Hepatocyte (in vitro differentiated cells): ENCODE results near the gene GPD1. TPM values are rescaled to one million over a fixed set of nuclear protein-coding genes. Genes with fewer than 3 reads are reported as not detected.

Experiments used
- DNase-seq: peaks from one replicate; pipeline ENCODE4 v3.0.0-alpha.2; 2016; ENCODE audit warnings: low spot score
- H2AFZ ChIP-seq: fragments of 200-600 bp; sonication (generic); 2 replicates; pipeline ENCODE4 v1.6.0; 2016; ENCODE audit warnings: antibody characterized with exemption, mild to moderate bottlenecking
- H3K27ac ChIP-seq: fragments of 200-600 bp; sonication (generic); 2 replicates; pipeline ENCODE4 v1.5.1; 2016; ENCODE audit warnings: mild to moderate bottlenecking
- H3K27me3 ChIP-seq: fragments of 200-600 bp; sonication (generic); 2 replicates; pipeline ENCODE4 v1.6.1; 2016
- H3K36me3 ChIP-seq: fragments of 200-600 bp; sonication (generic); replicated peaks from 2 replicates; pipeline ENCODE4 v1.5.1; 2016; ENCODE audit warnings: low read depth; ENCODE audit not compliant: insufficient read depth
- H3K4me1 ChIP-seq: fragments of 200-600 bp; sonication (generic); 2 replicates; pipeline ENCODE4 v1.5.1; 2016; ENCODE audit warnings: mild to moderate bottlenecking, moderate library complexity; ENCODE audit not compliant: insufficient read depth
- H3K4me2 ChIP-seq: fragments of 200-600 bp; sonication (generic); 2 replicates; pipeline ENCODE4 v1.6.0; 2016
- H3K4me3 ChIP-seq: fragments of 200-600 bp; sonication (generic); 2 replicates; pipeline ENCODE4 v1.5.1; 2016; ENCODE audit warnings: mild to moderate bottlenecking
- H3K79me2 ChIP-seq: fragments of 200-600 bp; sonication (generic); 2 replicates; pipeline ENCODE4 v1.6.0; 2017; ENCODE audit warnings: mild to moderate bottlenecking
- H3K9me2 ChIP-seq: fragments of 200-600 bp; sonication (generic); replicated peaks from 2 replicates; pipeline ENCODE4 v1.6.0; 2017; ENCODE audit warnings: mild to moderate bottlenecking; ENCODE audit not compliant: insufficient read depth
- H3K9me3 ChIP-seq: fragments of 200-600 bp; sonication (generic); 2 replicates; pipeline ENCODE4 v1.5.1; 2016; ENCODE audit warnings: low read depth, mild to moderate bottlenecking
- H4K20me1 ChIP-seq: fragments of 200-600 bp; sonication (generic); 2 replicates; pipeline ENCODE4 v1.6.0; 2016; ENCODE audit warnings: mild to moderate bottlenecking; ENCODE audit not compliant: insufficient read depth, poor library complexity, severe bottlenecking
- EZH2 ChIP-seq: fragments of 200-600 bp; sonication (generic); IDR thresholded peaks from 2 replicates; pipeline ENCODE4 v1.6.1; 2016; ENCODE audit warnings: antibody characterized with exemption, mild to moderate bottlenecking, borderline replicate concordance
- EZH2phosphoT487 ChIP-seq: fragments of 200-600 bp; sonication (generic); IDR thresholded peaks from one replicate; pipeline ENCODE4 v1.6.1; 2018; ENCODE audit warnings: antibody characterized with exemption, mild to moderate bottlenecking, low read depth, moderate library complexity; ENCODE audit not compliant: unreplicated experiment, severe bottlenecking
- WGBS: methylation state at CpG from one replicate; pipeline ENCODE4 v1.1.6; 2016; ENCODE audit warnings: low lambda C conversion rate; ENCODE audit errors: missing lambda C conversion rate; 5-methylcytosine and 5-hydroxymethylcytosine counted together
- polyA plus RNA-seq: library from polyadenylated mRNA; unstranded; fragments of >200 nt; fragmentation: Nextera tagmentation; extraction: Ambion mirVana; gene quantifications from 2 replicates; pipeline ENCODE4 v1.2.1, GENCODE V29; 2016
- total RNA-seq: library from RNA; depleted of rRNA; stranded (reverse); fragments of >200 nt; gene quantifications from 2 replicates; pipeline ENCODE4 v1.2.3, GENCODE V29; 2014
- TF ChIP-seq, protein P1 (sequence below): fragments of 200-600 bp; sonication (generic); IDR thresholded peaks from 2 replicates; pipeline ENCODE4 v1.5.1; 2016; ENCODE audit warnings: antibody characterized with exemption, mild to moderate bottlenecking; ENCODE audit not compliant: poor library complexity

Gene GPD1
- total and polyA plus RNA-seq, 2 experiments from 2014 or later, result 30.6 to 64.1 TPM

DNA sequence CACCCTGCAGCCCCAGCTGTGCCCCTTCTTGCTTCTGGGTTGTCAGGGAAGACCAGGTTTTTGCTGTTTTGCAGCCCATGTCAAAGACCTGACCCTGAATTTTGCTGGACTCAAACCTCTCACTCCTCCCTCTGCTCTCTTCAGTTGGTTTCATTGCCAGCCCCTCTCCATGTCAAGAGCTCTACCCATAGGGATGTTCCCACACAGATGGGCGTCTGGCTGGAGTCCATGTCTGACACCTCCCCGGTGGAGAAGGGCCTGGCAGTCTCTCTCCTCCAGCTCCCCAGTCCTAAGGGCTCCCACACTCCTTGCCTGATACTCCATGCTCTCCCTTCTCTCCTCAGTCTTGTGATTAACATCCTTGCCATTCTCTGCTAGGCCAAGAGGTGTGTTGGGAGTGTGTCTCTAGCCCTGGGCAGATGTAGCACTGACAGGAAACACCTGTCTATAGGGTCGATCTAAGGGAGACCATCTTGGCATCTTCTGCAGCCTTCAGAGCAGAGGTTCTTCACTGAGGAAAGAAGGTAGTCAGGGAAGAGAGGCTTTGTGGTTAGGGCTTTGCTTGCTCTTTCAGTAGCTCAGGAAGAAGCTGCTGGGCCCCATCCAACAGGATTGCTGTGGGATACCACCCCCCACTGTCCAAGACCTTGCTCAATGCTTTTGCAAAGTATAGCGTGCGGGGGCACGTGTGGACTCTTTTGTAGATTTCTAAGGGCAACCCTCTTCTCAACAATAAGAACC lies 41.7 kb upstream of the GPD1 start:
- Histone ChIP-seq H3K9me3 (no peaks in the 10 kb centered on the region), H3K79me2 (no peaks in the 10 kb centered on the region), H3K36me3 (no peaks in the 10 kb centered on the region), H2AFZ (no peak overlapping the region), H3K27ac (no peak overlapping the region), H3K9me2 (no peaks in the 10 kb centered on the region), H3K27me3 (no peaks in the 10 kb centered on the region), H3K4me3 (no peak overlapping the region), H3K4me2 (no peak overlapping the region), H4K20me1 (no peaks in the 10 kb centered on the region), H3K4me1 (no peaks in the 10 kb centered on the region)
- WGBS, result 78% methylated on average over 6 of the region's 6 CpGs
- DNase-seq, result no peak
- TF ChIP-seq EZH2phosphoT487 (no peak), EZH2 (no peak)
- TF ChIP-seq, protein P1, sequence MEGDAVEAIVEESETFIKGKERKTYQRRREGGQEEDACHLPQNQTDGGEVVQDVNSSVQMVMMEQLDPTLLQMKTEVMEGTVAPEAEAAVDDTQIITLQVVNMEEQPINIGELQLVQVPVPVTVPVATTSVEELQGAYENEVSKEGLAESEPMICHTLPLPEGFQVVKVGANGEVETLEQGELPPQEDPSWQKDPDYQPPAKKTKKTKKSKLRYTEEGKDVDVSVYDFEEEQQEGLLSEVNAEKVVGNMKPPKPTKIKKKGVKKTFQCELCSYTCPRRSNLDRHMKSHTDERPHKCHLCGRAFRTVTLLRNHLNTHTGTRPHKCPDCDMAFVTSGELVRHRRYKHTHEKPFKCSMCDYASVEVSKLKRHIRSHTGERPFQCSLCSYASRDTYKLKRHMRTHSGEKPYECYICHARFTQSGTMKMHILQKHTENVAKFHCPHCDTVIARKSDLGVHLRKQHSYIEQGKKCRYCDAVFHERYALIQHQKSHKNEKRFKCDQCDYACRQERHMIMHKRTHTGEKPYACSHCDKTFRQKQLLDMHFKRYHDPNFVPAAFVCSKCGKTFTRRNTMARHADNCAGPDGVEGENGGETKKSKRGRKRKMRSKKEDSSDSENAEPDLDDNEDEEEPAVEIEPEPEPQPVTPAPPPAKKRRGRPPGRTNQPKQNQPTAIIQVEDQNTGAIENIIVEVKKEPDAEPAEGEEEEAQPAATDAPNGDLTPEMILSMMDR, result no peak

- no peak overlapping the region for H3K27ac ChIP-seq
- no peak overlapping the region for H2AFZ ChIP-seq
- H3K4me3 ChIP-seq, result no peak overlapping the region
- 91% methylated on average over 5 of the region's 5 CpGs for WGBS
- no peaks in the 10 kb centered on the region for H3K36me3 ChIP-seq
- TF ChIP-seq EZH2phosphoT487 (no peak), EZH2 (no peak)
- TF ChIP-seq, protein P1, result no peak
- H3K79me2 ChIP-seq, result no peaks in the 10 kb centered on the region
- no peaks in the 10 kb centered on the region for H3K9me3 ChIP-seq
- DNase-seq, result no peak
- H4K20me1 ChIP-seq, result no peaks in the 10 kb centered on the region
- H3K4me1 ChIP-seq, result no peaks in the 10 kb centered on the region
- no peak overlapping the region for H3K4me2 ChIP-seq
- H3K9me2 ChIP-seq, result no peaks in the 10 kb centered on the region
- no peaks in the 10 kb centered on the region for H3K27me3 ChIP-seq
These were observed 40.9 kb upstream of the GPD1 start for GRCh38 chr12:50062728-50063460.

DNA sequence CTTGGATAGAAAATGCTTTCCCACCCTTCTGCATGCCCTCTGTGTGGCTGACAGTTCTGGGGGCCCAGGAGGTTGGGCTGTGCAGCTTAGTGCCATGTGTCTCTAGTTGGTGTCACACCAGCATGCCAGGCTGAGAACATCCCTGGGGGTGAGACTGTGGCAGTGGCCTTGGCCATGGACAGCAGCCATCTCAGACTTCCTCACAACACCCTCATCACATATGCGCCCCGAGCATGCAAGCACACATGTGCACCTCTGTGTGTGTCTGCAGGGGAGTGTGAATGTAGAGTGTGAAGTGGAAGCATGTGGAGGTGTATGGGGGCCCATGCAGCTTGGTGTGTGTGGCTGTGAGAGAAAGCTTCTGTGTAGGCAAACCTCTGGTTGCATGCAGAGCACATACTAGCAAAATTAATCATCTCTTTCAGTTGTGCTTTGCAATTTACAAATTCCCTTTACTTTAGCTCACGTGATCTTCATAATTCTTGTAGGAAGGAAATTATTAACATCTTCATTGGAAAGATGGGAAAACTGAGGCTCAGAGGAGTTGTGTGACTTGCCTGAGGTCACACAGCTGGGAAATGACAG lies 38.0 kb upstream of the GPD1 start:
- Histone ChIP-seq H2AFZ (no peak overlapping the region), H3K4me1 (no peaks in the 10 kb centered on the region), H3K4me2 (no peak overlapping the region), H3K36me3 (no peaks in the 10 kb centered on the region), H3K4me3 (no peak overlapping the region), H3K9me2 (no peaks in the 10 kb centered on the region), H3K9me3 (no peaks in the 10 kb centered on the region), H3K79me2 (no peaks in the 10 kb centered on the region), H4K20me1 (no peaks in the 10 kb centered on the region), H3K27me3 (no peaks in the 10 kb centered on the region), H3K27ac (no peak overlapping the region)
- 91% methylated on average over 3 of the region's 3 CpGs for WGBS
- no peak for TF ChIP-seq EZH2phosphoT487
- no peak for TF ChIP-seq EZH2
- TF ChIP-seq, protein P1, result no peak
- DNase-seq, result no peak
